IMR-90 (cell line): ENCODE measurements around the gene FAM193B. TPM values are rescaled to one million over a fixed set of nuclear protein-coding genes. Genes with fewer than 3 reads are reported as not detected.

ENCODE experiments used
- ATAC-seq: fragments of 200-7000 bp; cut with Tn5 transposase; 2 replicates; pipeline ENCODE4 v1.9.1; 2020; ENCODE audit warnings: low read depth, mild to moderate bottlenecking, moderate library complexity
- BruUV-seq: library from RNA; stranded (reverse); fragments of 400-500 nt; replicated peaks from 2 replicates; lab custom pipeline; 2021; lab: Mats Ljungman, UMichigan
- CTCF ChIA-PET: fragments of 300-600 bp; formaldehyde crosslinking; extraction: SDS; loops from one replicate; lab custom pipeline; 2021; ENCODE audit warnings: antibody characterized with exemption; lab: Yijun Ruan, JAX
- POLR2A ChIA-PET: fragments of 300-600 bp; sonication (Branson Sonifier 250); formaldehyde crosslinking; loops from one replicate; lab custom pipeline; 2022; ENCODE audit warnings: antibody characterized with exemption; ENCODE audit not compliant: unreplicated experiment; lab: Charles Lee
- DNase-seq: peaks from one replicate; pipeline ENCODE4 v3.0.0; 2013
- H2AFZ ChIP-seq: replicated peaks from 2 replicates; pipeline ENCODE3; 2013; ENCODE audit warnings: low read length, mild to moderate bottlenecking; ENCODE audit not compliant: poor library complexity
- H2AK5ac ChIP-seq: 2 replicates; pipeline ENCODE4 v1.6.1; 2013; ENCODE audit warnings: low read depth, low read length, inconsistent platforms
- H2AK9ac ChIP-seq: replicated peaks from 2 replicates; pipeline ENCODE3; 2013; ENCODE audit warnings: mild to moderate bottlenecking, low read depth, low read length, moderate library complexity; ENCODE audit not compliant: poor library complexity
- H2BK120ac ChIP-seq: 2 replicates; pipeline ENCODE4 v1.6.1; 2013; ENCODE audit warnings: low read depth, low read length, inconsistent platforms
- H2BK15ac ChIP-seq: 3 replicates; pipeline ENCODE4 v1.6.1; 2013; ENCODE audit warnings: low read depth, low read length, inconsistent platforms
- H2BK20ac ChIP-seq: 2 replicates; pipeline ENCODE4 v1.6.1; 2013; ENCODE audit warnings: low read depth, mild to moderate bottlenecking, inconsistent platforms, low read length, moderate library complexity
- H2BK5ac ChIP-seq: 2 replicates; pipeline ENCODE4 v1.6.1; 2013; ENCODE audit warnings: mild to moderate bottlenecking, low read depth, low read length, inconsistent platforms; ENCODE audit not compliant: poor library complexity, severe bottlenecking
- H3K14ac ChIP-seq: replicated peaks from 2 replicates; pipeline ENCODE4 v1.6.1; 2013; ENCODE audit warnings: low read depth, low read length, inconsistent platforms
- H3K18ac ChIP-seq: 2 replicates; pipeline ENCODE4 v1.6.1; 2013; ENCODE audit warnings: low read depth, low read length, control low read depth
- H3K23ac ChIP-seq: 2 replicates; pipeline ENCODE4 v1.6.1; 2013; ENCODE audit warnings: low read depth, low read length, inconsistent platforms
- H3K27ac ChIP-seq: 2 replicates; pipeline ENCODE4 v1.5.1; 2013; ENCODE audit warnings: mild to moderate bottlenecking, control low read depth, low read length; ENCODE audit not compliant: insufficient read depth
- H3K27me3 ChIP-seq: 2 replicates; pipeline ENCODE4 v1.6.1; 2013; ENCODE audit warnings: low read length; ENCODE audit not compliant: control insufficient read depth, insufficient read depth
- H3K36me3 ChIP-seq: 2 replicates; pipeline ENCODE4 v1.6.1; 2013; ENCODE audit warnings: low read length, mixed read lengths; ENCODE audit not compliant: control insufficient read depth, insufficient read depth
- H3K4ac ChIP-seq: 2 replicates; pipeline ENCODE4 v1.6.1; 2013; ENCODE audit warnings: low read depth, low read length, inconsistent platforms
- H3K4me1 ChIP-seq: 2 replicates; pipeline ENCODE4 v1.6.1; 2013; ENCODE audit warnings: low read length, mixed read lengths; ENCODE audit not compliant: control insufficient read depth, insufficient read depth
- H3K4me2 ChIP-seq: 2 replicates; pipeline ENCODE4 v1.6.1; 2013; ENCODE audit warnings: low read depth, mild to moderate bottlenecking, control low read depth, low read length, moderate library complexity
- H3K4me3 ChIP-seq: 2 replicates; pipeline ENCODE4 v1.5.1; 2013; ENCODE audit warnings: low read depth, mild to moderate bottlenecking, control low read depth, low read length, moderate library complexity; ENCODE audit not compliant: insufficient read depth
- H3K56ac ChIP-seq: 2 replicates; pipeline ENCODE4 v1.6.1; 2013; ENCODE audit warnings: low read length, inconsistent platforms; ENCODE audit not compliant: insufficient read depth; ENCODE audit errors: extremely low read depth
- H3K79me1 ChIP-seq, 2 experiments: 2 replicates each; pipeline ENCODE4 v1.6.1; 2013; ENCODE audit warnings: low read length in 2 of 2, inconsistent platforms in 1 of 2, low read depth in 1 of 2
- H3K9ac ChIP-seq: 2 replicates; pipeline ENCODE4 v1.6.1; 2013; ENCODE audit warnings: low read depth, low read length, control low read depth
- H3K9me1 ChIP-seq: 2 replicates; pipeline ENCODE4 v1.6.1; 2013; ENCODE audit warnings: low read length, inconsistent platforms; ENCODE audit not compliant: insufficient read depth
- H3K9me3 ChIP-seq: 2 replicates; pipeline ENCODE4 v1.6.1; 2013; ENCODE audit warnings: low read length; ENCODE audit not compliant: control insufficient read depth, insufficient read depth
- H4K20me1 ChIP-seq: 2 replicates; pipeline ENCODE4 v1.6.1; 2013; ENCODE audit warnings: low read length, inconsistent platforms; ENCODE audit not compliant: insufficient read depth
- H4K5ac ChIP-seq: 2 replicates; pipeline ENCODE4 v1.6.1; 2013; ENCODE audit warnings: mild to moderate bottlenecking, low read depth, low read length, control low read depth
- H4K8ac ChIP-seq, 2 experiments: 2 replicates each; pipeline ENCODE4 v1.6.1; 2013; ENCODE audit warnings: low read depth in 2 of 2, low read length in 2 of 2, control low read depth in 1 of 2, inconsistent platforms in 1 of 2
- H4K91ac ChIP-seq: 2 replicates; pipeline ENCODE4 v1.6.1; 2013; ENCODE audit warnings: low read depth, low read length, inconsistent platforms; ENCODE audit not compliant: insufficient read depth
- BHLHE40 ChIP-seq: fragments of 150-350 bp; IDR thresholded peaks from 2 replicates; pipeline ENCODE4 v1.6.1; 2016; ENCODE audit warnings: mild to moderate bottlenecking, low read depth, low read length
- CEBPB ChIP-seq: IDR thresholded peaks from 2 replicates; pipeline ENCODE4 v1.6.1; 2012; ENCODE audit warnings: low read depth, low read length, improper control_type of control experiment
- CHD1 ChIP-seq: IDR thresholded peaks from 2 replicates; pipeline ENCODE4 v1.6.1; 2012; ENCODE audit warnings: low read depth, low read length, improper control_type of control experiment
- CTCF ChIP-seq: conservative IDR thresholded peaks from 2 replicates; pipeline ENCODE4 v1.5.1; 2012; ENCODE audit warnings: mild to moderate bottlenecking, low read depth, low read length, improper control_type of control experiment
- ELK1 ChIP-seq: fragments of 150-350 bp; IDR thresholded peaks from 2 replicates; pipeline ENCODE4 v1.6.1; 2016; ENCODE audit warnings: low read depth, mild to moderate bottlenecking, low read length, moderate library complexity, borderline replicate concordance
- FOS ChIP-seq: fragments of 150-350 bp; IDR thresholded peaks from 2 replicates; pipeline ENCODE4 v1.6.1; 2016; ENCODE audit warnings: low read depth, low read length
- MAFK ChIP-seq: IDR thresholded peaks from 2 replicates; pipeline ENCODE4 v1.6.1; 2012; ENCODE audit warnings: low read depth, low read length, improper control_type of control experiment
- MAZ ChIP-seq: IDR thresholded peaks from 2 replicates; pipeline ENCODE4 v1.6.1; 2012; ENCODE audit warnings: low read depth, mild to moderate bottlenecking, low read length, improper control_type of control experiment, moderate library complexity, borderline replicate concordance
- MXI1 ChIP-seq: IDR thresholded peaks from 2 replicates; pipeline ENCODE4 v1.6.1; 2012; ENCODE audit warnings: low read depth, mild to moderate bottlenecking, low read length, moderate library complexity, borderline replicate concordance
- NFE2L2 ChIP-seq: fragments of 150-350 bp; IDR thresholded peaks from 2 replicates; pipeline ENCODE4 v1.6.1; 2016; ENCODE audit warnings: low read depth, mild to moderate bottlenecking, low read length
- RAD21 ChIP-seq: IDR thresholded peaks from 2 replicates; pipeline ENCODE4 v1.6.1; 2012; ENCODE audit warnings: low read length, improper control_type of control experiment
- RCOR1 ChIP-seq: IDR thresholded peaks from 2 replicates; pipeline ENCODE4 v1.6.1; 2012; ENCODE audit warnings: mild to moderate bottlenecking, low read length, improper control_type of control experiment; ENCODE audit not compliant: insufficient replicate concordance
- RFX5 ChIP-seq: IDR thresholded peaks from 2 replicates; pipeline ENCODE4 v1.8.0; 2012; ENCODE audit warnings: low read depth, mild to moderate bottlenecking, low read length, moderate library complexity
- SMC3 ChIP-seq: fragments of 150-350 bp; IDR thresholded peaks from 2 replicates; pipeline ENCODE4 v1.6.1; 2016; ENCODE audit warnings: low read depth, mild to moderate bottlenecking, antibody characterized with exemption, low read length, moderate library complexity
- USF2 ChIP-seq: fragments of 150-350 bp; IDR thresholded peaks from 2 replicates; pipeline ENCODE4 v1.6.1; 2017; ENCODE audit warnings: mild to moderate bottlenecking, antibody characterized with exemption, low read length, low read depth
- WGBS, 2 experiments: methylation state at CpG; one replicate each; pipeline versions ENCODE4 v1.1.5 to v1.1.7; 2013; ENCODE audit warnings: missing lambda C conversion rate in 2 of 2; ENCODE audit not compliant: insufficient read length in 1 of 2; ENCODE audit errors: extremely low coverage in 2 of 2; 5-methylcytosine and 5-hydroxymethylcytosine counted together
- dilution Hi-C: fragments of 300-500 bp; cut with HindIII; formaldehyde crosslinking; loops from one replicate; pipeline ENCODE4 v1.14.3; 2018; ENCODE audit warnings: low sequenced_read_pairs; ENCODE audit not compliant: unreplicated experiment
- in situ Hi-C: fragments of 300-500 bp; cut with MboI; formaldehyde crosslinking; loops from 3 replicates; pipeline ENCODE4 v1.14.3; 2019; ENCODE audit warnings: low sequenced_read_pairs, inconsistent platforms, mixed read lengths
- intact Hi-C: fragments of 100-400 bp; cut with micrococcal nuclease; formaldehyde crosslinking; loops from 2 replicates; pipeline ENCODE4 v1.10.0; 2022
- polyA plus RNA-seq, 3 experiments: library from polyadenylated mRNA; depleted of rRNA; stranded (reverse); fragments of >200 nt; gene quantifications; 2 replicates each; pipeline ENCODE4 v1.2.3, GENCODE V29; 2012; ENCODE audit warnings: low replicate concordance in 1 of 3
- total RNA-seq: library from RNA; depleted of rRNA; stranded (reverse); fragments of >200 nt; gene quantifications from 2 replicates; pipeline ENCODE4 v1.2.3, GENCODE V29; 2012

The FAM193B gene
- total and polyA plus RNA-seq, 2 of the 4 experiments (the other 2 are of a cell fraction) = 9.5 to 52.2 TPM

- no peak overlapping the region for H2BK20ac ChIP-seq
- H3K4me3 ChIP-seq = no peak overlapping the region
- DNase-seq (no peak), ATAC-seq (no peak)
- dilution Hi-C loops = no loop called here
- H4K5ac ChIP-seq = no peak overlapping the region
- no peak overlapping the region for H3K4ac ChIP-seq
- H3K9me1 ChIP-seq = peaks cover 20% of the 10 kb centered on the region
- no peaks in the 10 kb centered on the region for H3K27me3 ChIP-seq
- H3K4me1 ChIP-seq = peaks cover 5% of the 10 kb centered on the region
- H4K91ac ChIP-seq = no peak overlapping the region
- peaks cover 35% of the 10 kb centered on the region for H3K36me3 ChIP-seq
- H2BK120ac ChIP-seq = no peak overlapping the region
- no TSS peak for BruUV-seq
- H3K27ac ChIP-seq = no peak overlapping the region
- in situ Hi-C loops = no loop called here
- WGBS, 2 experiments = 100% methylated on average over 2 of the region's 2 CpGs; no CpG with 5 or more reads in 1 of the 2 experiments
- intact Hi-C loops = no loop called here
- no peak overlapping the region for H3K4me2 ChIP-seq
- no peak overlapping the region for H3K23ac ChIP-seq
- peaks cover 8% of the 10 kb centered on the region; the same call in 1 of the 2 replicates for H4K20me1 ChIP-seq
- no peak overlapping the region for H3K14ac ChIP-seq
- H4K8ac ChIP-seq = no peak overlapping the region
- H2AK9ac ChIP-seq = no peak overlapping the region
- no peak overlapping the region for H3K9ac ChIP-seq
- peaks cover 24 to 55% of the 10 kb centered on the region in 2 experiments for H3K79me1 ChIP-seq
- H3K18ac ChIP-seq = no peak overlapping the region
- H2AK5ac ChIP-seq = no peak overlapping the region
- CTCF ChIA-PET = interaction anchor here (1.1 kb wide), 1 partner anchor 11 kb away, joined by 3 read pairs; no protein-coding TSS in a partner anchor
- POLR2A ChIA-PET = no interaction called here
- H2BK15ac ChIP-seq = no peak overlapping the region
- H3K9me3 ChIP-seq = no peaks in the 10 kb centered on the region
- no peak overlapping the region for H2BK5ac ChIP-seq
- no peak overlapping the region for H2AFZ ChIP-seq
- no peak overlapping the region for H3K56ac ChIP-seq
- TF ChIP-seq USF2 (no peak), CHD1 (no peak), RCOR1 (no peak), SMC3 (no peak), CTCF (no peak), MAFK (no peak), ELK1 (no peak), MXI1 (no peak), NFE2L2 (no peak), FOS (no peak), CEBPB (no peak), MAZ (no peak), BHLHE40 (no peak), RAD21 (no peak), RFX5 (no peak)
Measured at GRCh38 chr5:177595991-177596774, 41.8 kb upstream of the FAM193B start.
